Smooth muscle cell (in vitro differentiated cells): ENCODE results near the gene CYFIP2. TPM values are rescaled to one million over a fixed set of nuclear protein-coding genes. Genes with fewer than 3 reads are reported as not detected.

Experiments
- DNase-seq: peaks from one replicate; lab custom pipeline; 2025; ENCODE audit not compliant: unreplicated experiment; lab: John Stamatoyannopoulos, UW
- H2AFZ ChIP-seq: fragments of 200-600 bp; sonication (generic); 2 replicates; pipeline ENCODE4 v1.6.0; 2016; ENCODE audit warnings: antibody characterized with exemption, low read depth, mild to moderate bottlenecking
- H3F3A ChIP-seq: fragments of 200-600 bp; sonication (generic); 2 replicates; pipeline ENCODE4 v1.6.0; 2017; ENCODE audit warnings: antibody characterized with exemption, low read depth
- H3K27ac ChIP-seq: fragments of 200-600 bp; sonication (generic); 2 replicates; pipeline ENCODE4 v1.5.1; 2016; ENCODE audit warnings: low read depth, mild to moderate bottlenecking
- H3K27me3 ChIP-seq: fragments of 200-600 bp; sonication (generic); 2 replicates; pipeline ENCODE4 v1.6.1; 2016; ENCODE audit warnings: low read depth, mild to moderate bottlenecking
- H3K36me3 ChIP-seq: fragments of 200-600 bp; sonication (generic); 2 replicates; pipeline ENCODE4 v1.5.1; 2016; ENCODE audit warnings: low read depth
- H3K4me1 ChIP-seq: fragments of 200-600 bp; sonication (generic); 2 replicates; pipeline ENCODE4 v1.5.1; 2016; ENCODE audit warnings: low read depth
- H3K4me2 ChIP-seq: fragments of 200-600 bp; sonication (generic); 2 replicates; pipeline ENCODE4 v1.6.0; 2016; ENCODE audit warnings: mild to moderate bottlenecking
- H3K4me3 ChIP-seq: fragments of 200-600 bp; sonication (generic); 2 replicates; pipeline ENCODE4 v1.5.1; 2016; ENCODE audit warnings: mild to moderate bottlenecking
- H3K79me2 ChIP-seq: fragments of 200-600 bp; sonication (generic); 2 replicates; pipeline ENCODE4 v1.6.0; 2016; ENCODE audit warnings: low read depth, mild to moderate bottlenecking
- H3K9ac ChIP-seq: fragments of 200-600 bp; sonication (generic); 2 replicates; pipeline ENCODE4 v1.6.0; 2016; ENCODE audit warnings: low read depth
- H3K9me3 ChIP-seq: fragments of 200-600 bp; sonication (generic); replicated peaks from 2 replicates; pipeline ENCODE4 v1.5.1; 2016; ENCODE audit warnings: low read depth
- H4K20me1 ChIP-seq: fragments of 200-600 bp; sonication (generic); 2 replicates; pipeline ENCODE4 v1.6.0; 2016; ENCODE audit warnings: low read depth
- CTCF ChIP-seq: fragments of 200-600 bp; sonication (generic); IDR thresholded peaks from 2 replicates; pipeline ENCODE4 v1.5.1; 2017; ENCODE audit warnings: borderline replicate concordance, mild to moderate bottlenecking, antibody characterized with exemption; ENCODE audit not compliant: insufficient read depth, poor library complexity, severe bottlenecking
- WGBS: methylation state at CpG from one replicate; pipeline ENCODE4 v1.1.7; 2016; ENCODE audit warnings: low lambda C conversion rate; 5-methylcytosine and 5-hydroxymethylcytosine counted together
- polyA plus RNA-seq: library from polyadenylated mRNA; unstranded; fragments of >200 nt; fragmentation: Nextera tagmentation; extraction: Ambion mirVana; gene quantifications from 2 replicates; pipeline ENCODE4 v1.2.1, GENCODE V29; 2016
- total RNA-seq: library from RNA; depleted of rRNA; stranded (reverse); fragments of >200 nt; gene quantifications from 2 replicates; pipeline ENCODE4 v1.2.3, GENCODE V29; 2014

Gene CYFIP2
- total and polyA plus RNA-seq, 2 experiments from 2014 or later: 11.4 to 17.8 TPM

- Histone ChIP-seq H3K36me3 (no peaks in the 10 kb centered on the region), H3K4me2 (no peak overlapping the region), H3K79me2 (no peaks in the 10 kb centered on the region), H3K4me1 (no peaks in the 10 kb centered on the region), H4K20me1 (no peaks in the 10 kb centered on the region), H3K4me3 (no peak overlapping the region), H3K9ac (no peak overlapping the region), H2AFZ (no peak overlapping the region), H3K27me3 (no peaks in the 10 kb centered on the region), H3K27ac (no peak overlapping the region), H3K9me3 (no peaks in the 10 kb centered on the region), H3F3A (no peaks in the 10 kb centered on the region)
- peak; percentile 52 for TF ChIP-seq CTCF
- 89% methylated on average over 16 of the region's 16 CpGs for WGBS
- no peak for DNase-seq
Measured at GRCh38 chr5:157342822-157343402, 77.0 kb downstream of the CYFIP2 start.

- Histone ChIP-seq H3K4me1 (no peaks in the 10 kb centered on the region), H3K27ac (no peak overlapping the region), H3K4me3 (no peak overlapping the region), H3K27me3 (no peaks in the 10 kb centered on the region), H3K9me3 (no peaks in the 10 kb centered on the region), H3K79me2 (no peaks in the 10 kb centered on the region), H3F3A (no peaks in the 10 kb centered on the region), H3K9ac (no peak overlapping the region), H2AFZ (no peak overlapping the region), H3K36me3 (no peaks in the 10 kb centered on the region), H4K20me1 (no peaks in the 10 kb centered on the region), H3K4me2 (no peak overlapping the region)
- DNase-seq: no peak
- no peak for TF ChIP-seq CTCF
- 86% methylated on average over 14 of the region's 14 CpGs for WGBS
Measured at GRCh38 chr5:157343842-157344790, 78.2 kb downstream of the CYFIP2 start.

GRCh38 chr5:157345067-157345466, 79.1 kb downstream of the CYFIP2 start:
- Histone ChIP-seq H3K36me3 (no peaks in the 10 kb centered on the region), H3K27me3 (no peaks in the 10 kb centered on the region), H3K4me3 (no peak overlapping the region), H3F3A (no peaks in the 10 kb centered on the region), H3K9ac (no peak overlapping the region), H3K9me3 (no peaks in the 10 kb centered on the region), H3K79me2 (no peaks in the 10 kb centered on the region), H3K27ac (no peak overlapping the region), H3K4me2 (no peak overlapping the region), H3K4me1 (no peaks in the 10 kb centered on the region), H2AFZ (no peak overlapping the region), H4K20me1 (no peaks in the 10 kb centered on the region)
- TF ChIP-seq CTCF: no peak
- 89% methylated on average over 7 of the region's 7 CpGs for WGBS
- DNase-seq: no peak
